Skeletal muscle satellite cell (primary cell): ENCODE measurements around the gene RAD51B.

ENCODE experiments used
- H3K27me3 ChIP-seq: 2 replicates; pipeline ENCODE4 v1.7.0; 2013; ENCODE audit warnings: low read length; ENCODE audit not compliant: control insufficient read depth, insufficient read depth
- H3K36me3 ChIP-seq: 2 replicates; pipeline ENCODE4 v1.7.0; 2013; ENCODE audit warnings: mild to moderate bottlenecking, control low read depth, low read length; ENCODE audit not compliant: insufficient read depth
- H3K4me1 ChIP-seq: 2 replicates; pipeline ENCODE4 v1.7.0; 2013; ENCODE audit warnings: low read length; ENCODE audit not compliant: control insufficient read depth, insufficient read depth
- H3K4me2 ChIP-seq: 2 replicates; pipeline ENCODE4 v1.7.0; 2013; ENCODE audit warnings: mild to moderate bottlenecking, low read length
- H3K4me3 ChIP-seq: 2 replicates; pipeline ENCODE4 v1.7.0; 2013; ENCODE audit warnings: low read length
- H3K9ac ChIP-seq: 2 replicates; pipeline ENCODE4 v1.7.0; 2013; ENCODE audit warnings: mild to moderate bottlenecking, low read depth, low read length, moderate library complexity
- H3K9me3 ChIP-seq: replicated peaks from 2 replicates; pipeline ENCODE4 v1.7.0; 2013; ENCODE audit warnings: mild to moderate bottlenecking, control low read depth, low read length

RAD51B gene

GRCh38 chr14:67846029-67846610 is 26.5 kb downstream of the RAD51B start:
- no peak overlapping the region for H3K4me3 ChIP-seq
- no peaks in the 10 kb centered on the region for H3K27me3 ChIP-seq
- no peaks in the 10 kb centered on the region for H3K4me1 ChIP-seq
- no peaks in the 10 kb centered on the region for H3K36me3 ChIP-seq
- H3K4me2 ChIP-seq = no peak overlapping the region
- no peaks in the 10 kb centered on the region for H3K9me3 ChIP-seq
- H3K9ac ChIP-seq = no peak overlapping the region

GRCh38 chr14:67850066-67850830 is 30.7 kb downstream of the RAD51B start:
- Histone ChIP-seq H3K27me3 (no peaks in the 10 kb centered on the region), H3K36me3 (no peaks in the 10 kb centered on the region), H3K9me3 (no peaks in the 10 kb centered on the region), H3K4me2 (no peak overlapping the region), H3K4me1 (no peaks in the 10 kb centered on the region), H3K9ac (no peak overlapping the region), H3K4me3 (no peak overlapping the region)

- no peak overlapping the region for H3K9ac ChIP-seq
Measured at GRCh38 chr14:67851785-67852410, 32.3 kb downstream of the RAD51B start.

GRCh38 chr14:67852926-67853604 is 33.5 kb downstream of the RAD51B start:
- H3K9me3 ChIP-seq = no peaks in the 10 kb centered on the region
- no peaks in the 10 kb centered on the region for H3K36me3 ChIP-seq
- H3K9ac ChIP-seq = no peak overlapping the region
- H3K4me2 ChIP-seq = no peak overlapping the region
- no peaks in the 10 kb centered on the region for H3K4me1 ChIP-seq
- no peak overlapping the region for H3K4me3 ChIP-seq
- no peaks in the 10 kb centered on the region for H3K27me3 ChIP-seq

More at GRCh38 chr14:67851785-67852410, 32.3 kb downstream of the RAD51B start:
- Histone ChIP-seq H3K27me3 (no peaks in the 10 kb centered on the region), H3K36me3 (no peaks in the 10 kb centered on the region), H3K9me3 (no peaks in the 10 kb centered on the region), H3K4me1 (no peaks in the 10 kb centered on the region), H3K4me3 (no peak overlapping the region), H3K4me2 (no peak overlapping the region)

GRCh38 chr14:67853715-67854114 is 34.1 kb downstream of the RAD51B start:
- no peaks in the 10 kb centered on the region for H3K36me3 ChIP-seq
- H3K4me2 ChIP-seq = no peak overlapping the region
- H3K9ac ChIP-seq = no peak overlapping the region
- no peaks in the 10 kb centered on the region for H3K27me3 ChIP-seq
- H3K9me3 ChIP-seq = no peaks in the 10 kb centered on the region
- H3K4me3 ChIP-seq = no peak overlapping the region
- H3K4me1 ChIP-seq = no peaks in the 10 kb centered on the region

- no peak overlapping the region for H3K9ac ChIP-seq
- H3K4me2 ChIP-seq = no peak overlapping the region
- H3K4me1 ChIP-seq = no peaks in the 10 kb centered on the region
- no peaks in the 10 kb centered on the region for H3K27me3 ChIP-seq
- H3K9me3 ChIP-seq = no peaks in the 10 kb centered on the region
- no peaks in the 10 kb centered on the region for H3K36me3 ChIP-seq
- H3K4me3 ChIP-seq = no peak overlapping the region
Measured at GRCh38 chr14:67856827-67857226, 37.2 kb downstream of the RAD51B start.

- no peaks in the 10 kb centered on the region for H3K9me3 ChIP-seq
- no peaks in the 10 kb centered on the region for H3K4me1 ChIP-seq
- H3K4me2 ChIP-seq = no peak overlapping the region
- H3K4me3 ChIP-seq = no peak overlapping the region
- H3K27me3 ChIP-seq = no peaks in the 10 kb centered on the region
- no peak overlapping the region for H3K9ac ChIP-seq
- no peaks in the 10 kb centered on the region for H3K36me3 ChIP-seq
Measured at GRCh38 chr14:67857778-67858350, 38.3 kb downstream of the RAD51B start.

- Histone ChIP-seq H3K4me2 (no peak overlapping the region), H3K36me3 (no peaks in the 10 kb centered on the region), H3K4me3 (no peak overlapping the region), H3K27me3 (no peaks in the 10 kb centered on the region), H3K4me1 (no peaks in the 10 kb centered on the region), H3K9ac (no peak overlapping the region), H3K9me3 (no peaks in the 10 kb centered on the region)
Measured at GRCh38 chr14:67859169-67859749, 39.7 kb downstream of the RAD51B start.

- Histone ChIP-seq H3K4me2 (no peak overlapping the region), H3K36me3 (no peaks in the 10 kb centered on the region), H3K4me1 (no peaks in the 10 kb centered on the region), H3K9ac (no peak overlapping the region), H3K27me3 (no peaks in the 10 kb centered on the region), H3K4me3 (no peak overlapping the region), H3K9me3 (no peaks in the 10 kb centered on the region)
Measured at GRCh38 chr14:67863223-67863622, 43.6 kb downstream of the RAD51B start.

- H3K9me3 ChIP-seq = no peaks in the 10 kb centered on the region
- no peaks in the 10 kb centered on the region for H3K27me3 ChIP-seq
- no peak overlapping the region for H3K4me3 ChIP-seq
- H3K9ac ChIP-seq = no peak overlapping the region
- H3K4me2 ChIP-seq = no peak overlapping the region
- no peaks in the 10 kb centered on the region for H3K36me3 ChIP-seq
- no peaks in the 10 kb centered on the region for H3K4me1 ChIP-seq
Measured at GRCh38 chr14:67875175-67876006, 55.8 kb downstream of the RAD51B start.
